HepG2 (cell line): ENCODE measurements around the gene CHCT1. TPM values are rescaled to one million over a fixed set of nuclear protein-coding genes. Genes with fewer than 3 reads are reported as not detected.

Experiments used
- ATF5 ChIP-seq: sonication (generic); formaldehyde crosslinking; IDR thresholded peaks from 2 replicates; pipeline ENCODE4 v1.4.0; 2020; ENCODE audit warnings: mild to moderate bottlenecking, low read depth, missing genetic modification reagents
- HNRNPLL ChIP-seq: fragments of 200-400 bp; formaldehyde crosslinking; IDR thresholded peaks from 2 replicates; pipeline ENCODE4 v1.6.1; 2017; ENCODE audit warnings: mild to moderate bottlenecking, low read depth, low read length; ENCODE audit not compliant: poor library complexity, severe bottlenecking
- KIAA2018 ChIP-seq: sonication (generic); formaldehyde crosslinking; IDR thresholded peaks from 2 replicates; pipeline ENCODE4 v1.5.0; 2020; ENCODE audit warnings: mild to moderate bottlenecking, missing genetic modification reagents, borderline replicate concordance
- MLLT10 ChIP-seq: sonication (generic); formaldehyde crosslinking; IDR thresholded peaks from 2 replicates; pipeline ENCODE4 v1.4.0; 2020; ENCODE audit warnings: missing genetic modification reagents
- POLR2AphosphoS2 ChIP-seq: IDR thresholded peaks from 2 replicates; pipeline ENCODE4 v1.6.1; 2011; ENCODE audit warnings: low read depth, low read length, improper control_type of control experiment
- SMYD3 ChIP-seq: sonication (generic); formaldehyde crosslinking; IDR thresholded peaks from 2 replicates; pipeline ENCODE4 v1.8.1; 2023; ENCODE audit warnings: mild to moderate bottlenecking, missing genetic modification reagents
- ZC3H4 ChIP-seq: sonication (generic); formaldehyde crosslinking; IDR thresholded peaks from 2 replicates; pipeline ENCODE4 v1.4.0; 2020; ENCODE audit warnings: missing genetic modification reagents, borderline replicate concordance
- ZNF101 ChIP-seq: sonication (generic); formaldehyde crosslinking; IDR thresholded peaks from 2 replicates; pipeline ENCODE4 v1.4.0; 2020; ENCODE audit warnings: mild to moderate bottlenecking, low read depth, missing genetic modification reagents, borderline replicate concordance
- ZNF274 ChIP-seq: sonication (generic); formaldehyde crosslinking; IDR thresholded peaks from 2 replicates; pipeline ENCODE4 v1.5.1; 2020; ENCODE audit warnings: mild to moderate bottlenecking, missing genetic modification reagents
- ZNF605 ChIP-seq: sonication (generic); formaldehyde crosslinking; IDR thresholded peaks from 2 replicates; pipeline ENCODE4 v1.8.0; 2022; ENCODE audit warnings: mild to moderate bottlenecking, missing genetic modification reagents
- ZNF687 ChIP-seq: sonication (generic); formaldehyde crosslinking; IDR thresholded peaks from 2 replicates; pipeline ENCODE4 v1.5.1; 2020; ENCODE audit warnings: mild to moderate bottlenecking, missing genetic modification reagents, moderate library complexity
- ZNF770 ChIP-seq: sonication (generic); formaldehyde crosslinking; IDR thresholded peaks from 2 replicates; pipeline ENCODE4 v1.5.0; 2020; ENCODE audit warnings: mild to moderate bottlenecking, missing genetic modification reagents
- polyA plus RNA-seq, 8 experiments: library from polyadenylated mRNA; depleted of rRNA in 3 of 8; stranded (reverse) in 7 of 8; unstranded in 1 of 8; fragments of >200 nt; fragmentation: Illumina TruSeq in 4 of 8; extraction: Trizol in 4 of 8; gene quantifications; 2 replicates each; pipeline versions ENCODE4 v1.2.1 to v1.2.3, GENCODE V29; 2011 to 2016; ENCODE audit warnings: low read depth in 4 of 8, missing spikeins in 1 of 8, mixed read lengths in 1 of 8; ENCODE audit not compliant: insufficient read depth in 1 of 8
- total RNA-seq, 5 experiments: library from RNA; depleted of rRNA; stranded (reverse); fragments of >200 nt; fragmentation: Illumina TruSeq; extraction: Trizol; gene quantifications; 2 replicates each; pipeline ENCODE4 v1.2.3, GENCODE V29; 2016; ENCODE audit warnings: low read depth in 1 of 5

Gene CHCT1
- total and polyA plus RNA-seq, 2 of the 13 experiments (the other 11 are each of a cell fraction or from before 2014, with no cell fraction given): not detected

- TF ChIP-seq ZNF770 (CRISPR knock-in tag) (peak; percentile 67), KIAA2018 (CRISPR knock-in tag) (no peak), ZC3H4 (CRISPR knock-in tag) (no peak), ZNF687 (CRISPR knock-in tag) (peak; percentile 95), ZNF101 (no peak), ZNF605 (peak; percentile 72; the same call in 1 of the 2 replicates), ZNF274 (no peak; the same call in 1 of the 2 replicates), HNRNPLL (peak; percentile 99), SMYD3 (peak; percentile 94), MLLT10 (CRISPR knock-in tag) (no peak), POLR2AphosphoS2 (peak; percentile 76; the same call in 1 of the 2 replicates), ATF5 (CRISPR knock-in tag) (no peak)
Measured at GRCh38 chr17:60392042-60392844, 30.0 kb upstream of the CHCT1 start, which contains the start of gene USP32 (continued).
